NCI-H748 (cell line): ENCODE measurements around the gene TRAK2.
"Not testable (repeated sequence)": the region's sequence is repeated elsewhere in the genome, so short reads cannot be mapped to it uniquely, and the experiment has no call there.

Experiments
- DNase-seq: peaks from one replicate; lab custom pipeline; 2025; ENCODE audit not compliant: unreplicated experiment; lab: John Stamatoyannopoulos, UW

Gene TRAK2, protein sequence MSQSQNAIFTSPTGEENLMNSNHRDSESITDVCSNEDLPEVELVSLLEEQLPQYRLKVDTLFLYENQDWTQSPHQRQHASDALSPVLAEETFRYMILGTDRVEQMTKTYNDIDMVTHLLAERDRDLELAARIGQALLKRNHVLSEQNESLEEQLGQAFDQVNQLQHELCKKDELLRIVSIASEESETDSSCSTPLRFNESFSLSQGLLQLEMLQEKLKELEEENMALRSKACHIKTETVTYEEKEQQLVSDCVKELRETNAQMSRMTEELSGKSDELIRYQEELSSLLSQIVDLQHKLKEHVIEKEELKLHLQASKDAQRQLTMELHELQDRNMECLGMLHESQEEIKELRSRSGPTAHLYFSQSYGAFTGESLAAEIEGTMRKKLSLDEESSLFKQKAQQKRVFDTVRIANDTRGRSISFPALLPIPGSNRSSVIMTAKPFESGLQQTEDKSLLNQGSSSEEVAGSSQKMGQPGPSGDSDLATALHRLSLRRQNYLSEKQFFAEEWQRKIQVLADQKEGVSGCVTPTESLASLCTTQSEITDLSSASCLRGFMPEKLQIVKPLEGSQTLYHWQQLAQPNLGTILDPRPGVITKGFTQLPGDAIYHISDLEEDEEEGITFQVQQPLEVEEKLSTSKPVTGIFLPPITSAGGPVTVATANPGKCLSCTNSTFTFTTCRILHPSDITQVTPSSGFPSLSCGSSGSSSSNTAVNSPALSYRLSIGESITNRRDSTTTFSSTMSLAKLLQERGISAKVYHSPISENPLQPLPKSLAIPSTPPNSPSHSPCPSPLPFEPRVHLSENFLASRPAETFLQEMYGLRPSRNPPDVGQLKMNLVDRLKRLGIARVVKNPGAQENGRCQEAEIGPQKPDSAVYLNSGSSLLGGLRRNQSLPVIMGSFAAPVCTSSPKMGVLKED

DNA sequence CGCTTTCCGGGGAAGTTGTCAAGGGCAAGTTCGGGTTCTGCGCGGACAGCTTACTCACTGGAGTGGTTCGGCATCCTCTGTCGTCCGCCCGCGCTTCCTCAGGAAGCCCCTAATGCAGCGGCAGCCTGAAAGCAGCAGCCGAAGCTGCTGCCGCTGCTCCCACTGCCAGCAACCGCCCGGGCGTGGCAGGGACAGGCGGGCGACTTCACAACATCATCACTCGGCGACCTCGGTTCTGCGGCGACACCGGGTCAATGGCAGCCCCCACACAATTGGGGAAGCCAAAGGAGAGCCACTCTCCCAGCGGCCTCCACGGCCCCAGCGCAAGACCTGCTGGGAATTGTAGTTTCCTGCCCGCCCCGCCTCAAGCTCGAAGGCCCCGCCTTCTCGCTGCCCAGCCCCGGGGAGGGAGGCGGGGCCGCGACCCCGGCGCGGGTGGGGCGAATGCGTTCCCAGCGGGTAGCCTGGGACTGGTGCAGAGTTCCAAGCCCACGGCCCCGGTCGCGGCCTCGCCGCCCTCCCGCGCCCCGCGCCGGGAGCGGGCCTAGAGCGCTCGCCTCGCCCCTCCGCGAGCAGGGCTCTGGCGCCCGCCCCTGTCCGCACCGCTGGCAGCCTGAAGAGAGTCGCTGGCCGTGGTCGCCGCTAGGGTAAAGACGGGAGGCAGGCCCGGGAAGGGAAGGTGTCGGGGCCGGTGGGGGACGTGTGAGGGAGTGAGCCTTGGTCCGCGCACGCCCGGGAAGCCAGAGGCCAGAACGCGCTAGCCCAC is at the start of gene TRAK2, which contains the start of gene STRADB:
Gene TRAK2 (minus strand): TSS at position 167 of the 766 bp plus-strand sequence. CDS start 30,951 bp downstream, outside the sequence.
Gene STRADB (plus strand): TSS at position 449 of the 766 bp plus-strand sequence. CDS start 3,101 bp downstream, outside the sequence.
- peak; percentile 99 for DNase-seq

DNA sequence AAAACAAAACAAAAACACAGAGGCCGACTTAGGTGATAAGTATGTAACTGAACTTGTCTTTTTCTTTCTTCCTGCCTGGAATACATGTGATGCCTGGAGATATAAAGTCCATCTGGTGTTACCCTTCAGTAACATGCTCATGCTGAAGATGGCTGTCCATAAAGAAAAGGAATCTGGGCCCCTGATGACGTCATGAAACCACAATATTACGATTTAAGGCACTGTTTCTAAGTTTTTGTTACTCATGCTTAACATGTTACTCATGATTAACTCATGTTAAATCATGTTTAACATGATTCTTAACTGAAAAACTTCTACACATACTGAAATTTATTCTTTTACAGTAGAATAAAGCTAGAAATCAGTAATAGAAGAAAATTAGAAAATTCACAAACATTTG is 49.3 kb upstream of the TRAK2 start:
- DNase-seq, result no peak

DNA sequence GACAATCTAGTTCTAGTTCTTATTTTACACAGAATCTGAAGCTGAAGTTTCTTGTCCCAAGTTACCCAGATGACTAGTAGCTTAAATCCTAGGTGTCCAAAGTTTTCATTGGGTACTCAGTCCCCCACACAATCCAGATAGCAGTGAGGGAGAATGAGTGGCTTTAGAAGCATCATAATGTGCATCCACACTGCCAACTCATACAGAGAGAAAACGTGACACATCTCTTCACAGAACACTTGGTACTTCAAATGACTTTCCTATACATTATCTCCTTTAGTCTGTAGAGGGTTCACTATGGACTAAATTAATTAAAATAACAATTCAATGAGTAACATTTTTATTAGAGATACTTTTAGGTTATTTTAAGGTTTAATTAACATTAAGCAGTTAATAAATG is 45.5 kb upstream of the TRAK2 start:
- DNase-seq, result no peak

DNA sequence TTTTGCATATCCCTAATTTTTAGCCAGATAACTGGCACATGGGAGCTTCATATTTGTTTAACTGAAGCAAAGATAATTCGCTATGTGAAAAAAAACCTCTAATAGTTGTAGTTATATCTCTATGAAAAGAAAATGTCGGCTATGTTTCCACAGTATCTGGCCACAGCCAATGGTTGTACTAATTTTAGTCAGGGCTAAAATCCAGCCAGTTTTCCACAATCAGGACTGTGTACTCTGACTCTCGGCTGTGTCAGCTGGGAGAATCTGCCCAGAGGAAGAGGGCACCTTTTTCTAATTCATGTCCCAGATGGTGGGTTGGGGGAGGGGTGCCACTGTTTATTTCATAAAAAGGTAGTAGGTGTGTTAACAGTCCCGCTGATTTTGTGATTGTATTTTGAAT is 39.0 kb upstream of the TRAK2 start:
- no peak for DNase-seq

DNA sequence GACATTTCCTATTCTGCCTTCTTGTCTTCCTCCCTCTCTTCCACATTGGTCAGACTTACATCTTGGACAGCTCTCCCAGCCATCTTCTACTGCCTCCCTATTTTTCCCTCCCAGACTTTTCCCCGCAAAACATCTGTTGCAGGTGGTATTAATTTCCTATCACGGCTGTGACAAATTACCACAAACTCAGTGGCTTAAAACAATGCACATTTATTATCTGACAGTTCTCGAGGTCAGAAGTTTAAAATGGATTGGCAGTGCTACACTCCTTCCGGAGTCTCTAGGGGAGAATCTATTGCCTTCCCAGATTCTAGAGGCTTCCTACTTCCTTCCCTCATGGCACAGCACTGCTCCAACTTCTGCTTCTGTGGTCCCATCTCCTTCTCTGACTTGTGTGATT is 33.5 kb upstream of the TRAK2 start:
- no peak for DNase-seq

DNA sequence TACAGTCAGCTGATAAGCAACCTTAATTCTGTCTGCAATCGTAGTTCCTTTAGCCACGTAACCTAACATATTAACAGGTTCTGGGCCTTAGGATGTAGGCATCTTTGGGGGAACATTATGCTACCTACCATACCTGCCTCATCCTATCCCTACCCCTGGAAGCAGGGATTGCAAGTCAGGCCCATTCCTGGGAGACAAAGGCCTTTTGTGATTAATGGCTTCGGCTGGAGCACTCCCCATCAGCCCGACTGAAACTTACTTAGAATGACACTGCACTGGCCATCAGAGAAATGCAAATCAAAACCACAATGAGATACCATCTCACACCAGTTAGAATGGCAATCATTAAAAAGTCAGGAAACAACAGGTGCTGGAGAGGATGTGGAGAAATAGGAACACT is 32.5 kb upstream of the TRAK2 start:
- not testable (repeated sequence) for DNase-seq

DNA sequence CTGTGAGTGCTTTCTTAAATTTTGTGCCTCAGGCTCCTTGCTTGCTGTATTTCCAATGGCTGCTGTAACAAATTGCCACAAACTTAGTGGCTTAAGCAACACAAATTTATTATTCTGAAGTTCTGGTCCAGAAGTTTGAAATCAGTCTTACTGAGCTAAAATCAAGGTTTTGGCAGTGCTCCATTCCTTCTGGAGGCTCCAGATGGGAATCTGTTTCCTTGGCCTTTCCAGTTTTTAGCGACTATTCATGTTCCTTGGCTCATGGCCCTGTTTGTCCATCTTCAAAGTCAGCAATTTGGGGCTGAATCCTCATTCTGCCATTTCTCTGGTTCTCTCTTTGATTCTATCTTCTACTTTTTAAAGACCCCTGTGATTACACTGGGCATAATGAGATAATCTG is 32.1 kb upstream of the TRAK2 start:
- no peak for DNase-seq

DNA sequence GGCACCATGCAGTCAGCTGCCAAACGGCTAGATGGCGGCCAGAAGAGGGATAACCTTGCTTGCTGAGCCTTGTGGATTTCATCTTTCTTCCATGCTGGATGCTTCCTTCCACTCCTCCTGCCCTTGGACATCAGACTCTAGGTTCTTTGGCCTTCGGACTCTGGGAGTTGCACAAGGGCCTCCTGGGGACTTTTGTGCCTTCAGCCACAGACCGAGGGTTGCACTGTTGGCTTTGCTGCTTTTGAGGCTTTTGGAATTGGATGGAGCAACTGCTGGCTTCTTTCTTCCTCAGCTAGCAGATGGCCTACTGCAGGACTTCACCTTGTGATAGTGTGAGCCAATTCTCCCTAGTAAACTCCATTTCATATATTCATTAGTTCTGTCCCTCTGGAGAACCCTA is 31.3 kb upstream of the TRAK2 start:
- no peak for DNase-seq

DNA sequence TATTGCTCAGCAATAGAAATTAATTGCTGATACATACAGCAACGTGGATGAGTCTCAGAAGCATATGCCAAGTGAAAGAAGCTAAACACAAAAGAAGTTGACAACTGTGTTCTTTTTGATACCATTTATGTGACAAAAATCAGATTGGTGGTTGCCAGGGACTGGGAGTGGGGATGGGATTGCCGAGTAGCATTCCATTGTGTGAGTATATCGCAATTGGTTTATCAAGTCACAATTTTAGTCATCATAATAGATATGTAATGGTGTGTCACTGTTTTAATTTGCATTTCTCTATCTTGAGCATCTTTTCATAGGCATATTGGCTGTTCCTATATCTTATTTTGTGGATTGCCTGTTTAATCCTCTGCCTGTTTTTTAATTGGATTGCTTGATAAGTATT is 21.2 kb upstream of the TRAK2 start:
- no peak for DNase-seq

DNA sequence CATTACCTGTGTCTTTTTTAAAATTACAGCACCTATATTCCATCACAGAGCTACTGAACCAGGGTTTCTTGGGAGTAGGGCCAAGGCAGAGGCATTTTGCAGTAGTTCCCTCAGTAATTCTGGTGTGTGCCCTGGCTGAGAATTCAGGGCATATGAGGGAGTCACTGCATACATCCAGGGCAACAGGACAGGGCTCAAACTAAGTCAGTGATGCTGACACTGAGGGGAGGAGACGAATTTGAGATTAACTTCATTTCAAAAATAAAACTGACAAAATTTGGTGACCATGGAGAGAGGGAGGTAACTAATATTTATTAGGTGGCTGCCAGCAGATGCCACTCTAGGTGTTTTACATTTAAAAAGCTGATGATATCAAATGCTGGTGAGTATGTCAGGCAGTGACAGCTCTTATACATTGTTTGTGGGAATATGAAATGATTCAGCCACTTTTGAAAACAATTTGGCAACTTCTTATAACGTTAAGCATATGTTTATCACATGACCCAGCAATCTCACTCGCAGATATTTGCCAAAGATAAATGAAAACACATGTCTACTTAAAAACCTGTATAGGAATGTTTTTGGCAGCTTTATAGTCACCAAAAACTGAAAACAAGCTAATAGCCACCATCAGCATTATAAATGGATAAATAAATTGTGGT is 20.6 kb upstream of the TRAK2 start:
- no peak for DNase-seq

DNA sequence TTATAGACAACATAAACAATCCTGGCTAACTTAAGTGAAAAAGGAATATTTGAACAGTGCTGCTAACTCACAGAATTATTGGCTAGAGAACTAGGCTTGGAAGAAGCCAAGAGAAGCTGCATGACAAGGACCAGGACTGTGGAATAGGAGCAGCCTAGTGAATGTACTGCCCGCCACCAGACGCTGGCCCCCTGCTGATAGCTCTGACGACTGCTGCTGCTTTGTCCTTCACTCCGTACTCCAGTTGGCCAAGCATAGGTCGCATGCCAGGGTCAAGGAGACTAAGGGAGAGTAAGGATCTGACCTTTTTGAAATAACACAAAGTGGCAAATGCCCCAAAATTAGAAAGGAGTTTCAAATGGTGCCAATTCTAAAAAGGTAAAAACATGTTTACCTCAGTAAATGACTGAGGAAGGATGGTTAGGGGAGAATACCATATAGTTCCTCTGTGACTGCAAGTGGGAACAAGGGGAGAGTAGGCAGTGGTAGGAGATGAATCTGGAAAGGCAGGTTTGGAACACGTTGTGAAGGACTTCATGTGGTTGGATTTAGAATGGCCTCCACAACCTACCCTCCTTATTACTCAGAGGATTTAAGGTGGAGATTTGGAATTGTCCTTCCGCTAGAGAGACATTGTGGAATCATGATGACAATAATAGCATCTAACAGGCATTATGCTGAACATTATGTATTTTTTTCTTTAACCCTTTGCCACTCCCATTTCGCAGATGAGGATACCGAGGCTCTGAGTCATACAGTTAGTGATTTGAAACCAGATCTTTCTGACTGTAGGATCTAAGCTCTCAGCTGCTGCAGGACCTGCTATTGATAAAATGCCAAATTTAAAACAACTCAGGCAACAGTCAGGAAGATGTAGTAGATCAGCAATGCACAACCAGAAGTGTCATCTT is 19.8 kb upstream of the TRAK2 start:
- DNase-seq, result no peak

DNA sequence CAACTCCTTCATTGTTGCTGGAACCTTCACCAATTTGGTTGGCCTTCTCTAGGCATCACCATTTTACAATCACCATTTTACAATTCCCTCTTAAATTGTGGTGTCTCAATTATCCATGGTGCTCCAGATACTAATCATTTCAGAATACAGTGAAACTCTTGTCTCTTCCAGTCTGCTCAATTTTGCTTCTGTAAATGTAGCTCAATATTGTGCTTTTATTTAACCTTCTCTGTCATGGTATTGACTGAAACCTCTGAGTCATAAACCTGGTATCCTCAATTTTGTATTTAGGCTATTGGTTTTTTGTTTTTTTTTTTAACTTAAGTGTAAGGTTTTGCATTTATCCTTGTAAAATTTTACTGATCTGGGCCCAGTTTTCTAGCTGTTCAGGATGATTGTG is 16.4 kb upstream of the TRAK2 start:
- DNase-seq, result no peak

DNA sequence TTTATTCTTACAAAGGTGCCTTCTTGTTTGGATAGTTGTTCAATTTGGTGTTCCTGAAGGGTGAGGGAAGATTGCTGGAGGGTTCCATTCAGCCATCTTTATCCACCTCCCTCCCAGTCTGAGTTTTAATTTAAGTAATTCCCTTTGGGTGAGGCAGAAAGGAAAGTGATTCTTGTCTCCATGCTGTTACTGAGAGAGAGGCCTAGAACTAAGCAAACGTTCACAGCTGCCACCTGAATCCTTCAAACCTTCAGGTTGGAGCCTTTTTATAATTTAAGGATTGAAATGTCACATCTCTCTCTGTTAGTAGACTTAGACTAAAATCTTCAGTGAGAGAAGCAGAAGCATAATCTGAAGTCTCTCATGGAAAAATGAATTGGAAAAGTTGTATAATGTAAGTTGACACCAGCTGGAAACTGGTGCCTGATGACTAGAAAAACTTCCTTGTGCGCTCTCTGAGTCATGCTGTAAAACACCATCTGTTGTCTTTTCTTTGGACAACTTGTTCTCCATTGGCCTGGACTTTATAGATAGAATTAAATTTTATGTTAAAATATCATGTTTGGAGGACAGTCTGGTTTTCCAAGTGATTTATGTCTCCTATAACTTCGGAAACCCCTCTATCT is 14.9 kb upstream of the TRAK2 start:
- no peak for DNase-seq

DNA sequence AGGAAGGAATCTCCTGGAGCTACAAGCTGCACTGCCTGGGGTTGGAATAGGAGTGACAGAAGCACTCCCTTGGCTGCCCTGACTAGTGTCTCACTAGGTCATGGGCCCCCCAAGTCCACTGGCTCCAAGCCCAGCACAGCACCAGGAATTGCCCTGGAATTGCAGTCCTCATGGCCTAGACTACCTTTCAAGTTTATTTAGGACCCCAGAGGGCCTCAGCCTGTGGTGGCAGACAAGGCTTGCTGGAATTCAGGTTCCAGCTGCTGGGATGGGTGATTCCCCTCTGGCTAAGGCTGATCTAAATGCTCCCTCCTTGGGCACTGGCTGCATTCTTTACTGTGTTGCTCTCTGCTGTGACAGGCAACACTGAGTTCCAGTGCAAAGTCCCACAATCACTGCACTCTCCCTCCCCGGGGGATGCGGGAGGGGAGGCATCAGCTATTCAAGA is 14.3 kb upstream of the TRAK2 start:
- DNase-seq, result no peak

DNA sequence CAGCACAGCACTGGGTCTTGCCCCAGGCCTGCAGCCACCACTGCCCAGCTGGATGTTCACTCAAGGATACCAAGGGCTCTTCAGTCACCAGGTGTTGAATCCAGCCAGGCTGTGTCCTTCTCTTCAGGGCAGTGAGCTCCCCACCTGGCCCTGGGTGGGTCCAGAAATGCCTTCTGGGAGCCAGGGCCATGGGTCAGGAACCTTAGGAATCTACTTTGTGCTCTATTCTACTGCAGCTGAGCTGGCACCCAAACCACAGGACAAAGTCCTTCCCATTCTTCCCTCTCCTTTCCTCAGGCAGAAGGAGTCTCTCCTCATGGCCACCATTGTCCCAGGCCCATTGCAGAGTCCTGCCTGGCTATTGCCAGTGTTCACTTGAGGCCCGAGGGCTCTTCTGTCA is 13.3 kb upstream of the TRAK2 start:
- DNase-seq, result no peak

DNA sequence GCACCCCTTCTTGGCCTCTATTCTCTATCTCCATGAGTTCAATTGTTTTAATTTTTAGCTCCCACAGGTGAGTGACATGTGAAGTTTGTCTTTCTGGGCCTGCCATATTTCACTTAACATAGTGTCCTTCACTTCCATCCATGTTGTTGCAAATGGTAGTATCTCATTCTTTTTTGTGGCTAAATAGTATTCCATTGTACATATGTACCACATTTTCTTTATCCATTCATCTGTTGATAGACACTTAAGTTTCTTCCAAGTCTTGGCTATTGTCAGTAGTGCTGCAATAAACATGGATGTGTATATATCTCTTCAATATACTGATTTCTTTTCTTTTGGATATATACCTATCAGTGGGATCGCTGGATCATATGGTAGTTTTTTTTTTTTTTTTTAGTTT is 9.3 kb upstream of the TRAK2 start:
- no peak for DNase-seq

DNA sequence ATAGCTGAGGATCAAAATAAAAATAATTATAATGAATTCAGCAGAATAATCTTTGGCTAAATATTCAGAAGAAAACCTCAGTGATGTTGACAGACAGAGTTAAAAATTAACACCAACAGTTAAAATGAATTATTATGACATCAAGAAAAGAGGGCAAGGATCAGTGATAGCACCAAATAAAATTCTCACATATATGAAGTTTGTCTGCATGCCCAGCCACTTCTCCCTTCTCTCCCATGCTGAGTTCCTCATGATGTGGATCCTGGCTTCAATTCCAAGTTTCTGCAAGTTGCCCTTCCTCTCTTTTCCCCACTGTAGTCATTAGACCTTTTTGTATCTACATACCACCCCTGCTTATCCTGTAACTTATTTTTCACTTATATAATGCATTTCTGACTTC is 7.1 kb upstream of the TRAK2 start:
- DNase-seq, result no peak

DNA sequence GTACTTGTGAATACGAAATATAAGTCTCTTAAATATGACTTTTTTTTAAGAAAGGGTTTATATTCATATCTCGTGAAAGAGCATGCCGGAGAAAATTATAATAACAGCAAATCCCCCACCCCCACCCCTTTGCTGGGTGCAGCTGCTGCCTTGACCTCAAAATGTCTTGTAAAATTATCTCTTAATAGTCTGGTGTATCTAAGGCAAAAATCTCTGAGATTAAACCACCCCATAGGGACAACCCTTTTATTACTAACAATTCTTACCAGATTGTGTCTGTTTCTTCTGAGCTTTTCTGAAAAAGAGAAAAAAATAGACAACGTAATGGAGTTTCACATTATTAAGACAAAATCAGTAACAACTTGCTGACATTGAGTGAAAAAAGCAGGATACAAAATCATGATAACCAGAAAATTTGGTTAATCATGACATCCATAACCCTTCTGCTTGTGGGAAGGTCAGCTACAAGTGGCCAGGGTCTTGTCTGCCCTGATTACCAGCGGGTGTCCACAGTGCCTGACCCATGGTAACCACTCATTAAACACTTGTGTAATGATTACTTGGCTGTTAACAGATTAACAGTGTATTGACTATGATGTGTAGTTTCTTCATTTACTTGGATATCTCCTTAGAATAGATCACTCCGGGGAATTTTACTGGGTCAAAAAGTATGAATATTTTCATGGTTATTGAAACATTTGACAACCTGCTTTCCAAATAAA is 1.8 kb upstream of the TRAK2 start:
- peak; percentile 32 for DNase-seq
